Measurements from ENCODE around the gene SCYGR8. TPM values are rescaled to one million over a fixed set of nuclear protein-coding genes. Genes with fewer than 3 reads are reported as not detected.

SCYGR8 gene
- total and polyA plus RNA-seq, 2 donors (not counting 3 experiments of a cell fraction or from before 2014, with no cell fraction given), result not detected

DNA sequence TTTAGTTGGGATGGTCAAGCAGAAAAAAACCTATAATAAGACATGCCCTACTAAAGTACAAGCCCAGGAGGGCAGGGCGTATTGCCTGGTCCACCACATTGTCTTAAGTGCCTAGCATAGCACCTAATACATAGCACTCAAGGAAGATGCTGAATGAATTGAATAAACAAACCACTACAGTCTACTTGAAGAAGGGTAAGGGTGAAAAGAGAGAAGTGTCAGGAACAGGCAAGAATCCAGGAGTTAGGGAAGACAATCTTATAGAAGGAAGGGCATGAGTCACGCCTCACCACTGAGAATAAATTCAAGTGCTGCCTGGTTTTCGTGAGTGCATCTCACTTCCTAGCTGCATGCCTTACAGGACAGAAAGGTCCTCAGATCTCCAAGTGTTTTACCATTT lies 41.7 kb upstream of the SCYGR8 start:
- Histone ChIP-seq H3K4me2 (ENCODE audit: insufficient read depth, low read length) (no peak overlapping the region), H3K9me3 (replicated peaks; ENCODE audit: control insufficient read depth, insufficient read depth, low read length) (no peaks in the 10 kb centered on the region), H3K36me3 (ENCODE audit: control insufficient read depth in 2 of 2, extremely low read depth in 1 of 2, insufficient read depth in 2 of 2, low read length in 2 of 2) (no peaks in the 10 kb centered on the region), H3K9ac (replicated peaks; ENCODE audit: extremely low read depth, insufficient read depth, low read length) (no peak overlapping the region), H3K9me1 (replicated peaks; ENCODE audit: control insufficient read depth, extremely low read depth, insufficient read depth, low read length) (no peaks in the 10 kb centered on the region), H3K4me1 (ENCODE audit: control insufficient read depth, extremely low read depth, insufficient read depth, low read length) (no peaks in the 10 kb centered on the region), H4K20me1 (replicated peaks; ENCODE audit: control insufficient read depth, extremely low read depth, insufficient read depth, low read length) (no peaks in the 10 kb centered on the region), H3K27me3 (ENCODE audit: control insufficient read depth in 2 of 2, insufficient read depth in 2 of 2, low read length in 2 of 2) (no peaks in the 10 kb centered on the region), H3K79me2 (ENCODE audit: control insufficient read depth, insufficient read depth, low read length) (no peaks in the 10 kb centered on the region), H3K4me3 (replicated peaks in 1 of 3; ENCODE audit: insufficient read depth in 1 of 3, low read depth in 1 of 3, low read length in 3 of 3) (no peak overlapping the region), H2AFZ (ENCODE audit: low read depth, low read length) (no peak overlapping the region), H3K27ac (ENCODE audit: insufficient read depth, low read depth, low read length) (no peak overlapping the region)
- CTCF ChIA-PET, result no interaction called here
- POLR2A ChIA-PET, result no interaction called here
- dilution Hi-C loops (cut with MboI; ENCODE audit: extremely low pct_ligation_motif_present, low sequenced_read_pairs), result no loop called here
- DNase-seq (ENCODE audit: low read depth, low spot score), result no peak
- TF ChIP-seq EZH2 (IDR thresholded peaks at IDR 0.05; ENCODE audit: borderline replicate concordance, low read depth, low read length, severe bottlenecking) (no peak), JUN (IDR thresholded peaks at IDR 0.05; ENCODE audit: borderline replicate concordance, insufficient read depth, insufficient read length, low read depth) (no peak), POLR2AphosphoS5 (IDR thresholded peaks at IDR 0.05; ENCODE audit: insufficient read depth, low read depth, low read length) (no peak), GATA2 (IDR thresholded peaks at IDR 0.05; ENCODE audit: insufficient read depth, insufficient read length, low read depth, low read length) (no peak), MYC (IDR thresholded peaks at IDR 0.05; ENCODE audit: low read depth, low read length) (no peak), POLR2A (IDR thresholded peaks at IDR 0.05; ENCODE audit: low read depth, low read length) (no peak), FOS (IDR thresholded peaks at IDR 0.05; ENCODE audit: borderline replicate concordance, insufficient read depth, low read length) (no peak)
- TF ChIP-seq, protein P1, sequence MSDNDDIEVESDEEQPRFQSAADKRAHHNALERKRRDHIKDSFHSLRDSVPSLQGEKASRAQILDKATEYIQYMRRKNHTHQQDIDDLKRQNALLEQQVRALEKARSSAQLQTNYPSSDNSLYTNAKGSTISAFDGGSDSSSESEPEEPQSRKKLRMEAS (IDR thresholded peaks at IDR 0.05; ENCODE audit: insufficient read depth, insufficient read length), result no peak
- TF ChIP-seq, protein P2, sequence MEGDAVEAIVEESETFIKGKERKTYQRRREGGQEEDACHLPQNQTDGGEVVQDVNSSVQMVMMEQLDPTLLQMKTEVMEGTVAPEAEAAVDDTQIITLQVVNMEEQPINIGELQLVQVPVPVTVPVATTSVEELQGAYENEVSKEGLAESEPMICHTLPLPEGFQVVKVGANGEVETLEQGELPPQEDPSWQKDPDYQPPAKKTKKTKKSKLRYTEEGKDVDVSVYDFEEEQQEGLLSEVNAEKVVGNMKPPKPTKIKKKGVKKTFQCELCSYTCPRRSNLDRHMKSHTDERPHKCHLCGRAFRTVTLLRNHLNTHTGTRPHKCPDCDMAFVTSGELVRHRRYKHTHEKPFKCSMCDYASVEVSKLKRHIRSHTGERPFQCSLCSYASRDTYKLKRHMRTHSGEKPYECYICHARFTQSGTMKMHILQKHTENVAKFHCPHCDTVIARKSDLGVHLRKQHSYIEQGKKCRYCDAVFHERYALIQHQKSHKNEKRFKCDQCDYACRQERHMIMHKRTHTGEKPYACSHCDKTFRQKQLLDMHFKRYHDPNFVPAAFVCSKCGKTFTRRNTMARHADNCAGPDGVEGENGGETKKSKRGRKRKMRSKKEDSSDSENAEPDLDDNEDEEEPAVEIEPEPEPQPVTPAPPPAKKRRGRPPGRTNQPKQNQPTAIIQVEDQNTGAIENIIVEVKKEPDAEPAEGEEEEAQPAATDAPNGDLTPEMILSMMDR (IDR thresholded peaks at IDR 0.05; ENCODE audit: extremely low read depth in 1 of 2, insufficient read depth in 1 of 2, low read depth in 1 of 2, low read length in 2 of 2), result no peak
- no peak for FAIRE-seq
- intact Hi-C loops (cut with micrococcal nuclease), result no loop called here
- no TSS peak for BruUV-seq (replicated peaks)

Measured in endothelial cell of umbilical vein (primary cell).